Neuronal stem cell (in vitro differentiated cells): ENCODE data around the gene ADAM12.

Source experiments
- DNase-seq: peaks from one replicate; pipeline ENCODE4 v3.0.0-alpha.2; 2013; ENCODE audit warnings: low spot score
- H2AFZ ChIP-seq: one replicate; pipeline ENCODE4 v1.6.1; 2013; ENCODE audit warnings: mild to moderate bottlenecking, low read length, inconsistent platforms
- H2AK5ac ChIP-seq: 2 replicates; pipeline ENCODE4 v1.6.1; 2013; ENCODE audit warnings: low read depth, mild to moderate bottlenecking, inconsistent platforms, low read length, moderate library complexity, mixed read lengths
- H2BK120ac ChIP-seq: 2 replicates; pipeline ENCODE4 v1.6.1; 2013; ENCODE audit warnings: low read depth, mild to moderate bottlenecking, inconsistent platforms, low read length, moderate library complexity, mixed read lengths
- H2BK12ac ChIP-seq: one replicate; pipeline ENCODE4 v1.6.1; 2013; ENCODE audit warnings: low read length, inconsistent platforms
- H2BK15ac ChIP-seq: 2 replicates; pipeline ENCODE4 v1.6.1; 2013; ENCODE audit warnings: mild to moderate bottlenecking, low read length, inconsistent platforms, mixed read lengths
- H2BK5ac ChIP-seq: one replicate; pipeline ENCODE4 v1.6.1; 2013; ENCODE audit warnings: inconsistent platforms, mild to moderate bottlenecking, low read length, moderate library complexity
- H3K14ac ChIP-seq: one replicate; pipeline ENCODE4 v1.6.1; 2013; ENCODE audit warnings: low read length, inconsistent platforms
- H3K18ac ChIP-seq: 2 replicates; pipeline ENCODE4 v1.6.1; 2013; ENCODE audit warnings: low read length, inconsistent platforms
- H3K23ac ChIP-seq: 2 replicates; pipeline ENCODE4 v1.6.1; 2013; ENCODE audit warnings: low read depth, mild to moderate bottlenecking, mixed read lengths, low read length, inconsistent platforms; ENCODE audit not compliant: poor library complexity
- H3K27ac ChIP-seq: replicated peaks from 3 replicates; pipeline ENCODE4 v1.5.1; 2013; ENCODE audit warnings: low read length, inconsistent platforms
- H3K27me3 ChIP-seq, 3 experiments: 2 replicates each; pipeline ENCODE4 v1.6.1; 2013; ENCODE audit warnings: low read length in 3 of 3, mild to moderate bottlenecking in 2 of 3, inconsistent platforms in 1 of 3, low read depth in 1 of 3, mixed read lengths in 1 of 3, moderate library complexity in 1 of 3; ENCODE audit not compliant: control insufficient read depth in 3 of 3, insufficient read depth in 3 of 3
- H3K36me3 ChIP-seq, 2 donors: replicated peaks in 1 of 2; 2 replicates each; pipeline ENCODE4 v1.6.1; 2013; ENCODE audit warnings: low read length in 2 of 2; ENCODE audit not compliant: control insufficient read depth in 2 of 2, insufficient read depth in 2 of 2
- H3K4ac ChIP-seq: 2 replicates; pipeline ENCODE4 v1.6.1; 2013; ENCODE audit warnings: inconsistent platforms, mild to moderate bottlenecking, low read length, moderate library complexity
- H3K4me1 ChIP-seq, 2 donors: 1 replicate in 1 of 2; 2 replicates in 1 of 2; pipeline ENCODE4 v1.6.1; 2013; ENCODE audit warnings: low read length in 2 of 2, low read depth in 1 of 2; ENCODE audit not compliant: control insufficient read depth in 2 of 2, insufficient read depth in 1 of 2
- H3K4me2 ChIP-seq: one replicate; pipeline ENCODE4 v1.6.1; 2013; ENCODE audit warnings: mild to moderate bottlenecking, low read length, inconsistent platforms; ENCODE audit not compliant: insufficient read depth, poor library complexity, severe bottlenecking
- H3K4me3 ChIP-seq, 2 donors: 2 replicates each; pipeline ENCODE4 v1.5.1; 2013; ENCODE audit warnings: low read length in 2 of 2, mild to moderate bottlenecking in 2 of 2, inconsistent platforms in 1 of 2, moderate library complexity in 1 of 2
- H3K79me1 ChIP-seq: one replicate; pipeline ENCODE4 v1.6.1; 2013; ENCODE audit warnings: low read depth, mild to moderate bottlenecking, inconsistent platforms, low read length, moderate library complexity
- H3K9ac ChIP-seq: one replicate; pipeline ENCODE4 v1.6.1; 2013; ENCODE audit warnings: mild to moderate bottlenecking, low read depth, low read length, inconsistent platforms; ENCODE audit not compliant: poor library complexity
- H3K9me3 ChIP-seq, 2 donors: replicated peaks in 1 of 2; 2 replicates each; pipeline versions ENCODE3 to v1.6.1; 2013; ENCODE audit warnings: low read length in 2 of 2, mild to moderate bottlenecking in 2 of 2, inconsistent platforms in 1 of 2, low read depth in 1 of 2, mixed read lengths in 1 of 2, moderate library complexity in 1 of 2; ENCODE audit not compliant: control insufficient read depth in 2 of 2, insufficient read depth in 1 of 2
- H4K8ac ChIP-seq: one replicate; pipeline ENCODE4 v1.6.1; 2013; ENCODE audit warnings: low read depth, mild to moderate bottlenecking, inconsistent platforms, low read length, moderate library complexity
- H4K91ac ChIP-seq: one replicate; pipeline ENCODE4 v1.6.1; 2013; ENCODE audit warnings: low read length, low read depth, mild to moderate bottlenecking, inconsistent platforms; ENCODE audit not compliant: poor library complexity
- WGBS, 2 donors: extraction: QIAGEN DNeasy Blood & Tissue Kit; methylation state at CpG; one replicate each; pipeline ENCODE4 v1.1.7; 2013; ENCODE audit warnings: missing lambda C conversion rate in 2 of 2, mixed read lengths in 1 of 2; ENCODE audit not compliant: insufficient read length in 2 of 2, insufficient replicate concordance in 1 of 2; ENCODE audit errors: extremely low coverage in 2 of 2; 5-methylcytosine and 5-hydroxymethylcytosine counted together

ADAM12 gene

GRCh38 chr10:126301701-126302475 lies 86.4 kb downstream of the ADAM12 start:
- no peak overlapping the region for H3K9ac ChIP-seq
- H2BK15ac ChIP-seq = no peak overlapping the region
- H3K18ac ChIP-seq = no peak overlapping the region
- no CpG with 5 or more reads among the region's 9 CpGs for WGBS, 2 donors
- H4K8ac ChIP-seq = no peak overlapping the region
- no peak overlapping the region for H2BK12ac ChIP-seq
- peaks cover 0 to 5% of the 10 kb centered on the region in 2 donors for H3K4me1 ChIP-seq
- H3K23ac ChIP-seq = no peak overlapping the region
- H2AK5ac ChIP-seq = no peak overlapping the region
- H3K36me3 ChIP-seq = no peaks in the 10 kb centered on the region
- H3K27me3 ChIP-seq = no peaks in the 10 kb centered on the region
- H2BK120ac ChIP-seq = no peak overlapping the region
- H3K9me3 ChIP-seq = peaks cover 0 to 8% of the 10 kb centered on the region in 2 donors
- no peak overlapping the region for H4K91ac ChIP-seq
- no peaks in the 10 kb centered on the region for H3K79me1 ChIP-seq
- no peak overlapping the region for H3K4me3 ChIP-seq
- no peak overlapping the region for H3K4ac ChIP-seq
- no peak overlapping the region for H3K14ac ChIP-seq
- H3K27ac ChIP-seq = no peak overlapping the region
- peak overlapping the region; percentile 51 for H2AFZ ChIP-seq
- no peak overlapping the region for H2BK5ac ChIP-seq
- H3K4me2 ChIP-seq = no peak overlapping the region
- no peak for DNase-seq

GRCh38 chr10:126294451-126294850 lies 93.8 kb downstream of the ADAM12 start:
- H2BK12ac ChIP-seq = no peak overlapping the region

GRCh38 chr10:126290232-126290631 lies 98.0 kb downstream of the ADAM12 start:
- Histone ChIP-seq H4K91ac (no peak overlapping the region), H2AFZ (no peak overlapping the region), H4K8ac (no peak overlapping the region), H3K4me1 (no peaks in the 10 kb centered on the region), H3K9ac (no peak overlapping the region), H3K23ac (no peak overlapping the region), H3K79me1 (no peaks in the 10 kb centered on the region), H3K18ac (no peak overlapping the region), H2BK5ac (no peak overlapping the region), H2BK120ac (no peak overlapping the region), H3K14ac (no peak overlapping the region), H3K4ac (no peak overlapping the region), H2BK15ac (no peak overlapping the region), H3K27me3 (no peaks in the 10 kb centered on the region), H3K4me2 (no peak overlapping the region), H3K27ac (no peak overlapping the region), H2AK5ac (no peak overlapping the region), H3K4me3 (no peak overlapping the region), H2BK12ac (no peak overlapping the region), H3K36me3 (no peaks in the 10 kb centered on the region), H3K9me3 (no peaks in the 10 kb centered on the region)
- WGBS, 2 donors = no CpG with 5 or more reads among the region's 6 CpGs
- no peak for DNase-seq

More at GRCh38 chr10:126294451-126294850, 93.8 kb downstream of the ADAM12 start:
- WGBS, 2 donors = no CpG with 5 or more reads among the region's 5 CpGs
- Histone ChIP-seq H3K4ac (no peak overlapping the region), H2AFZ (no peak overlapping the region), H4K91ac (no peak overlapping the region), H3K4me3 (no peak overlapping the region), H3K14ac (no peak overlapping the region), H2BK15ac (no peak overlapping the region), H3K27me3 (no peaks in the 10 kb centered on the region), H4K8ac (no peak overlapping the region), H2AK5ac (no peak overlapping the region), H3K4me2 (no peak overlapping the region), H3K9me3 (peaks cover 0 to 8% of the 10 kb centered on the region in 2 donors), H3K27ac (no peak overlapping the region), H3K23ac (no peak overlapping the region), H3K36me3 (no peaks in the 10 kb centered on the region), H2BK5ac (no peak overlapping the region), H3K18ac (no peak overlapping the region), H2BK120ac (no peak overlapping the region), H3K9ac (no peak overlapping the region), H3K79me1 (no peaks in the 10 kb centered on the region), H3K4me1 (no peaks in the 10 kb centered on the region)
- no peak for DNase-seq

- Histone ChIP-seq H3K27ac (no peak overlapping the region), H2BK5ac (no peak overlapping the region)
These were observed 99.5 kb downstream of the ADAM12 start for GRCh38 chr10:126288547-126289493.

More at GRCh38 chr10:126288547-126289493, 99.5 kb downstream of the ADAM12 start:
- DNase-seq = no peak
- H4K91ac ChIP-seq = peak overlapping the region; percentile 38
- no peaks in the 10 kb centered on the region for H3K9me3 ChIP-seq
- H3K79me1 ChIP-seq = no peaks in the 10 kb centered on the region
- peak overlapping the region; percentile 4 for H2BK15ac ChIP-seq
- H3K36me3 ChIP-seq = no peaks in the 10 kb centered on the region
- H3K4me1 ChIP-seq = no peaks in the 10 kb centered on the region
- no peak overlapping the region for H3K4ac ChIP-seq
- peak overlapping the region; percentile 53 for H3K18ac ChIP-seq
- WGBS, 2 donors = no CpG with 5 or more reads among the region's 16 CpGs
- H3K4me3 ChIP-seq = peak overlapping the region in 1 of 2 donors; percentile 55
- H3K14ac ChIP-seq = peak overlapping the region; percentile 39
- no peak overlapping the region for H2BK12ac ChIP-seq
- H3K9ac ChIP-seq = no peak overlapping the region
- no peaks in the 10 kb centered on the region for H3K27me3 ChIP-seq
- H2AFZ ChIP-seq = no peak overlapping the region
- H2AK5ac ChIP-seq = no peak overlapping the region
- peak overlapping the region; percentile 62 for H3K23ac ChIP-seq
- H2BK120ac ChIP-seq = no peak overlapping the region
- no peak overlapping the region for H4K8ac ChIP-seq
- no peak overlapping the region for H3K4me2 ChIP-seq
